ENCODE results near the gene WFDC1. TPM values are rescaled to one million over a fixed set of nuclear protein-coding genes. Genes with fewer than 3 reads are reported as not detected.
A peak's percentile ranks its signal among the peaks of the same experiment; 100 is the strongest.

The WFDC1 gene, protein sequence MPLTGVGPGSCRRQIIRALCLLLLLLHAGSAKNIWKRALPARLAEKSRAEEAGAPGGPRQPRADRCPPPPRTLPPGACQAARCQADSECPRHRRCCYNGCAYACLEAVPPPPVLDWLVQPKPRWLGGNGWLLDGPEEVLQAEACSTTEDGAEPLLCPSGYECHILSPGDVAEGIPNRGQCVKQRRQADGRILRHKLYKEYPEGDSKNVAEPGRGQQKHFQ
- 7.1 TPM for polyA plus RNA-seq (2013, experiment 1 of 2; ENCODE audit: insufficient read length)
- polyA plus RNA-seq (2013, experiment 2 of 2; ENCODE audit: insufficient read length): 7.5 TPM

DNA sequence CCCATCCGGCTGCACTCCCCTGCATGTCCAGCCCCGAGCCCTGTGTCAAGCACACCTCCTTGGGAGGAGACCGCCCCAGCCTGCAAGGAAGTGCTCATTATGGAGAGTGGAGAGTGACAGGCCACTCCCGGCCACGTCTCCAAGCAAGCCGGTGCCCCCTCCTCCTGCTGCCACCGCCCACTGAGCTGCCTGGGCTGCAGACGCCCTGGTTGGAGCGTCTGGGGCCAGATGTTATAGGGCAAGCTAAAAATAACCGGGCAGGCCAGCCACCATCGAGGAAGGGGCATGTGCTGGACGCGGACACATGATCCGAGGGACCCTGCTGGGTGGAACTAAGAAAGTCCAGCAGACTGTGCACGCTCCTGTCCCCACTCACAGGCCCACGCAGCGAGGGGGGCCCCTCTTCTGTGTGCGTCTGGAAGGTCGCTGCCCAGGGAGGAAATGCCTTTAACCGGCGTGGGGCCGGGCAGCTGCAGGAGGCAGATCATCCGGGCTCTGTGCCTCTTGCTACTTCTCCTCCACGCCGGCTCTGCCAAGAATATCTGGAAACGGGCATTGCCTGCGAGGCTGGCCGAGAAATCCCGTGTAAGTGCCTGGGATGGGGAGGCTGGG lies at the start of gene WFDC1:
TSS of gene WFDC1 (plus strand) at position 348 of the 612 bp plus-strand sequence. CDS start at position 442, 94 bp downstream.
- DNase-seq: no peak

DNA sequence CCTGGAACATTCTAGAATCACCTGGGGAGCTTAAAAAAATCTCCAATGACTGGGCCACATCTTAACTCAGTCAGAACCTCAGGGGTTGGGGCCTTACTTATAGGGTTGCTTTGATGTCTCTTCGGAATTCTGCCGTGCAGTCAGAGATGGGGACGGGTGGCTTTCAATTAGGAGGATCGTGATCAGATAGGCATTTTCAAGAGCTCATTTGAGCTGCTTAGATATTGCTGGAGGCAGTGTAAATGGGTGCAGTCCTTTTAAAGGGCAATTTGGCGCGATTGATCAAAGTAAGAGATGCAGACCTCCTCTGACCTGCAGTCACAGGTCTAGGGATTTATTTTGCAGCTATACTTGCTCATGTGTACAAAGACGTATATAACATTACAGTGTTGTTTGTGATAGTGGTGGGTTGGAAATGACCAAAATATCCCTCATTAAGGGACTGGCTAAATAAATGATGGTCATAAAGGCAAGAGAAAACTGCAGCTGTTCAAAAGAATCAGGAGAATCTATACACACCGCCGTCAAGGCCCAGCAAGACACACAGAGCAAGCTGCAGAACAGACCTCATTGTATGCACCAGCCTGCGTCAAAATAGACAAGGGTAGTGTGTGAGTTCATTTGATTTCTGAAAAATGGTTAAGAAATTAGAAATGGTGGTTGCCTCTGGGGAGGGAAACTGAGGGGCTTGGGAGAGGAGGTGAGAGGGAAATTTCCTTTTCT lies 48.6 kb upstream of the WFDC1 start:
- no peak for DNase-seq

DNA sequence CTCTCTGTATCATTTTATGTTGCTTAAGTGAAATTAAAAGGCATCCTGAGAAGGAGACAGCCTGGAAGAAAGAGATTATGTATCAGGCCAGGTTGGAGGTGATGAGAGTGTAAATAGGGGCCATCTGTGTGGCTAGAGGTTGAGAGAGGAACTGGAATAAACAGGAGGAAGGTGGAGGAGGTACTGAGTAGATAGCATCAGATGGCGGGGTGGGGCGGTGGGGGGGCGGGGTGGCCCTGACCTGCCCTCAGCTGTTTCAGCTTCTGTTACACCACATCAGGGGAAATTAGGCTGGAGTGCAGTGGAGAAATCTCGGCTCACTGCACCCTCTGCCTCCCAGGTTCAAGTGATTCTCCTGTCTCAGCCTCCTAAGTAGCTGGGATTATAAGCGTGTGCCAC lies 48.0 kb upstream of the WFDC1 start:
- no peak for DNase-seq

DNA sequence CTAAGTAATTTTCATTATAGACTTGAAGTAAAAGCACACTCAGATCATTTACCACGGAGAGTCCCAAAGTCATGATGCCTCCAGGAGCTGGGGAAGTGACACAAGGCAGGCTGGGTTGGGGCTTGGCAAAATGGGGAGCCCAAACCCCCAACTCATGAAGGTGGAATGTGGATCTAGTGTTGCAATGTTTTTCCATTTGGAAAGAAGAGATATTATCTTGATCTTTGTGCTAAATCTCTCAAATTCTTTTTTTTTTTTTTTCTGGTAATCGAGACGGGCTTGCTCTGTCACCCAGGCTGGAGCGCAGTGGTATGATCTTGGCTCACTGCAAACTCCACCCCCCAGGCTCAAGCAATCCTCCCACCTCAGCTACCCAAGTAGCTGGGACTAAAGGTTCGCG lies 47.3 kb upstream of the WFDC1 start:
- DNase-seq: no peak

DNA sequence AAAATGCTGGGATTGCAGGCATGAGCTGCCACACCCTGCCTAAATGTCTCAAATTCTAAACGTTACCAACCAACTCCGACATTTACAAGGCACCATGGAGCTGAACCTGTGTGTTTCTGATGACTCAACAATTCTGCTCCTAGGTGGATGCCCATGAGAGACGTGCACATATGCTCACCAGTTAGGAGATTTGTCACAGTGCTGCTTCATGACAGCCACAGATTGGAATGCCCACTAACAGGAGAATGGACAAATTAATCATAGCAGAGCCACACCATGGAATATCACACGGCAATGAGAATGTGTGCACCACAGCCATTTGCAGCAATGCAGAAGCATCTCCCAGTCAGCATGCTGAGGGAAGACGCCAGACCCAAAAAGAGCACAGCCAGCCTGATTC lies 46.8 kb upstream of the WFDC1 start:
- DNase-seq: peak; percentile 21

DNA sequence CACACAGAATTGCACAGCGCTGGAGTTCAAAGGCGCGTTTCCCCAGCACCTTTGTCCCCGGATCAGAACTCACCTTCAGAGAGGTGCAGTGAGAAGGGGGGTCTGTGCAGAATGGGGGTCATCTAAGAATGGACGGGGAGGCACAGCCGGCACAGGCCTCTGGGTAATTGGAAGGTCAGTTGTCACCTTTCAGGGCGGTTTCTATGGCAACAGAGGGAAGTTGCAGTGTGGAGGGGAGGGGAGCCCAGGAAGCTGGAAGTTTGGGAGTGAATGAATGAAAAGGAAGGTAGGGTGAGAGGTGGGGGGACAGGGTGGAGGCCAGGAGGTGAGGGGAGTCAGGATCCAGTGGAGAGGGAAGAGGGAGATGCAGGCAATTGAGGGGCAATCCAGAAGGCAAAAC lies 42.5 kb upstream of the WFDC1 start:
- no peak for DNase-seq

DNA sequence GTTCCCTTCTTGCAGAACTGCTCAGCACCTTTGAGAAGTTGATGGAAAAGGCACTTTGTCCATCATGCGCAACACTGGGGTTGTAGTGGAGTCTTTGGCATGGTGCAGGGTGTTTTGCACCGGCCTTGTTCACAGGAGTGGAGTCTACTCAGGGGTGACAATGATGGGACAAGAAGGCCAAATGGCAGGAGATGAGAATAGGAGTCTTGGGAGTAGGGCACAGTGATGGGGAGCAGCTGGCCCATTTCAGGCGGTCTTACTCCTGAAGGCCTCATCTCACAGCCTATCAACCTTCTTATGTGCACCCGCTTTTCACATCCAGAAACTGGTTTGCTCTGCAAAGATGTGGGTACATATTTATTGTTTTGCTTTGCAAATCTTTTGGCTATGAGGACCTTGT lies 41.5 kb upstream of the WFDC1 start:
- DNase-seq: no peak

DNA sequence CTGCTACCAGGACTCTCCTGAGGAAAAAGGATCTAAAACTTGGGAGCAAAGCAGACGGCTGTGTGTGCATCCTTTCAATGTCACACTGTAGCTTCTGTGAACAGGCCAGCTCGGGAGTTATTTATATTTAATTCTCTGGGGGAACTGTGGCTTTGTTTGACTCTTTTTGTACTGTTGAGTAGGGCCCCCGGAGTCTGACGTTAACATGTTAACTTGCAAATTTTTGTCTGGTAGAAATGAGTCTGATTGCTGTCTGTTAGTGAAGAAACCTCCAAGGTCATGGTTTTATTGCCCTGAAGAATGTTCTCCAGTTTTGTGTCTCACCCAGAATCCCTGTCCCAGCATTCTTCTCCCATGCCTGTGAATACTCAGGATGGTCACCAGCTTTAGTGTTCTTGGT lies 40.6 kb upstream of the WFDC1 start:
- no peak for DNase-seq

DNA sequence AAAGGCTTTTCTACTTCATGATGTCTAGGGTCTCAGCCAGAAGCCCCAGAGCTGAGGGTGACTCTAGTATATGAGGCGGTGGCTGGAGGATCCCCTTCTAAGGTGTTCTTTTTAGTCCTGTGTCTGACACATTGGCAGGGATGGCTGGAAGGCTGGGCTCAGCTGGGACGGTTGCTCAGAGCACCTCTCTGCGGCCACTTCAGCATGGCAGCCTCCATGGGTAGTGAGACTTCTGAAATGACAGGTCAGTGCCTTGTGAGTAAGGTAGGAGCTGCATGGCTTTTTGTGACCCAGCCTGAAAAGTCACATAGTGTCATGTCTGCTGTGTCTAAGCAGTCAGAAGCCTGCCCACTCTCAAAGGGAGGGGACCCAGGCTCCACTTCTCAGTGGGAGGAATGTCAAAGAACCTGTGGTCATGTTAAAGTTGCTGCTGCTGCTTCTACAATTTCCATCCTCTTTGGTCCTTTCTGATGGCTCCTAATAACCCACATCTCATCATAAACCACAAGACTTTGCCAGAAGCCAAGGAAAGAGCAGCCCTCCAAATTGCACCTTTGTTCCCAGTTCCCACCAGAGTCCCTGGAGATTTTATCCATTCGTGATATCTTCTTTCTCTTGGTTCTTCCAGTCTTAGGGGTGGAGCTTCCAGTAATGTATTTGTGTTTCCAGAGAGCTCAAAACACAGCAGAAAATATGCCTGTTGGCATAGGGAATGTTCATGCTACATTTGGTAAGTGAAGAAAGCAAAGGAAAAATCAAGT lies 39.4 kb upstream of the WFDC1 start:
- no peak for DNase-seq

DNA sequence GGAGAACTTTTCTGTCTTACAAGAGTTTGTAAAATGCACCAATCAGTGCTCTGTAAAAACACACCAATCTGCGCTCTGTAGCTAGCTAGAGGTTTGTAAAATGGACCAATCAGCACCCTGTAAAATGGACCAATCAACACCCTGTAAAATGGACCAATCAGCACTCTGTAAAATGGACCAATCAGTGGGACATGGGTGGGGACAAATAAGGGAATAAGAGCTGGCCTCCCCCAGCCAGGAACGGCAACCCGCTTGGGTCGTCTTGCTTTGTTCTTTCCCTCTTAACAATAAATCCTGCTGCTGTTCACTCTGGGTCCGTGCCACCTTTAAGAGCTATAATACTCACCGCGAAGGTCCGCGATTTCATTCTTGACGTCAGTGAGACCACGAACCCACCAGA lies 36.4 kb upstream of the WFDC1 start:
- DNase-seq: no peak

DNA sequence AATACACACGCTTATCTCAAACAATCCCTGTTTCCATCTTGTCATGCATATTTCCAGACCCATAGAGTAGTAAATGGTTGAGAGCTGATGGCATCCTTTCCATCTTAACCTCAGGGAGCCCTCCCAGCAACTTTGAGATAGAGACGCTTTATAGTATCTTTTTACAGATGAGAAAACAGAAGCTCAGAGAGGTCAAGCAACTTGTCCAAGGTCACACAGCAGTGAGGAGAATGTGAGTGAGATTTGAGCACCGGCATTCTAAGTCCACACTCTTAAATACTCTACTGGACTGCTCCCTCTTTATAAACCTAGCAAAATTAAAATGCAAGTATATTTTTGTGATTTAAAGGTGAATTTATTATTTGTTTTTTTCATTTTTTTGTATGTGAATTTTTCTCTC lies 35.0 kb upstream of the WFDC1 start:
- no peak for DNase-seq

DNA sequence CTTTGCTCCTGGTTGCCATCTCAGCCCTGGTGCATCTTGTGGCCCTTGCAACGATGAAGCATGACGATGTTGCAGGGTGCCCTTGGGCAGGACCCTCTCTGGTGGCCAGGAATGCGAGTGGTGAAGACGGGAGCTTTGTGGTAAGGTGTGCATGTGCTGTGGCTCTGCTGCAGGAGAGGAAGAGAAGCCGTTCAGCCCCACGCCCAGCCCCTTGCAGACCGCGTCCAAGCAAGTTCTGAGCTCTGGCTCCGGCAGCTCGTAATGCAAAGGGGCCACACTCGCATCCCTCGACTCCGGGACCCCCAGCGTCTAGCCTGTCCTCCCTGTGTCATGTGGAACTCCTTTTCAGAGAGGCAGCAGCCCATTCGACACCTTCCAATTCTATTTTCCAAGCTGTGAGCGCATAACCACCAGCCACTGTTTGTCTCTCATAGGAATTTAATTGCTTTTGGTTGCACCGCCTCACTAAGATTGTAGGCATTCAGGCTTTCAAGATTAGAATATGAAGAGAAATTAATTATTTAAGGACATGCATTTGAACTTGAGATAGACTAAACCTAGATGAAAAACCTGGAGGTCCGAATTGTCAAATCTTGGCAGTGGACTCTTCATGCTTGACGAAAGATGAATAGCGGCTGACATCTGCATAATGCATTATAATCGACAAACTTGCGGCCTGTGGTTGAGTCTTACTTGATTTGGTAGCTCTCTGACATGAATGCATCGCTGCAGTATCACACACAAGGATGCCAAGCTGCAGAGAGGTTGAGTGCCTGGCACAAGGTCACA lies 33.7 kb upstream of the WFDC1 start:
- no peak for DNase-seq

DNA sequence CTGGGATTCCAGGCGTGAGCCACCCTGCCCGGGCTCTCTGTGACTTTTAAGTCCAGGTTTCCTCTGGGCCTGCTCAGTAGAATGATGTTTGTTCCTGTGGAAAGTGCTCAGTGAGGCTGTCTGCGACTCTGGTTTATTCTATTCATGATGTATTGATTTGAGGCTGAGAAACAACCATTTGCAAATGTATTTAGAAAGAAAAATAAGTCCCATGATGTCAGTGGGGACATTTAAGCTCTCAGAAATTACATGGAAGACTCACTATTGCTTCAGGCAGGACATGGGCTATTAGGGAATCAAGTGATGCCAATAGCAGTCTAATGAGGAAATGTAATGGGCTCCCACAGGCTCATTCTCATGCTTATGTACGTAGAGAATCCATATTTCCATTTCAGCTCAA lies 32.6 kb upstream of the WFDC1 start:
- no peak for DNase-seq

DNA sequence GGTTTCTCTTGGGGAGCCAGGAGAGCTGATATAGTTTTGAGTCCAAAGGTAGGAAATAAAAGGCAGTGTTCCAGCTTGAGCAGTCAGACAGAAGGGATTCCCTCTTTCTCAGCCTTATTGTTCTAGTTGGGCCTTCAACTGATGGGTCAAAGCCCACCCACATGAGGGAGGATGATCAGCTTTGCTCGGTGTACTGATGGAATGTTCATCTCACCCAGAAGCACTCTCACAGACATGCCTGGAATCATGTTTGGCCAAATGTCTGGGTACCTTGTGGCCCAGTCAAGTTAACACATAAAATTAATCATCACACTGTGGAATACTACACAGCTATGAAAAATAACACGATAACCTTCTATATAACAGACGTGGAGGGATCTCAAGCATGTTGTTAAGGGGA lies 31.7 kb upstream of the WFDC1 start:
- DNase-seq: no peak

DNA sequence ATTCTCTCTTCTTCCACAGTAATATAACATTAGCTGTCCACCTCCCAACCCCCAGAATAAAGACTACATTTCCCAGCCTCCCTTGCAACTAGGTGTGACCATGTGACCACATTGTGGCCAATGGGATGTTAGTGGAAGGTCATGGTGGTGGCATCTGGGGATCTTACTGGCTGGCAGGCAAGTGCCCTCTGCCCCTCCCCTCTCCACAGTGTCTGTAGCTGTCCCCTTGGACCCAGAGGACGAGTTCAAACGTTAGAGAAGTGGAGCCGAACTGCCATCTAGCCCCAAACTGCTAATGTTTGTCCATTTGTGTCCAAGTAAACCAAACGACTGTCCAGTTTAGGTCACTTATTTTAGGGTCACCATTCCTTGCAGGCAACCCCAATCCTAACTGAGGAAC lies 28.2 kb upstream of the WFDC1 start:
- DNase-seq: peak; percentile 25

DNA sequence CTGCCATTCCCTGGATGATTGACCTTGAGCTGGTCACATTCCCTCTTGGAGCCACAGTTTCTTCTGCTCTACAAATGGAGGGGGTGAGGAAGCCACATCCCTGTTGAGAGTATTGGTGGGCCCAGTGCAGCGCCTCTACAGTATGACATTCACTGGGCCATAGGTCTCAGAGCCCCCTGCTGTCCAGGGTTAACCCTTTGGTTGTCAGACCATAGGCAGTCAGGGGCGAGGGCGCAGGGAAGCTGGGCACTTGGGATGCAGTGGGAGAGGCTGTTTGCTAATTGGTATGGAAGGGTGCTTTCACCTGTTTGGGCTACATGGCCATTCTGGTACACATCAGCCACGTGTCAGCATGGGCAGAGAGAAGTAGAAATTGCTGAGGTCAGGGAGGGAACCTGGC lies 27.3 kb upstream of the WFDC1 start:
- no peak for DNase-seq

DNA sequence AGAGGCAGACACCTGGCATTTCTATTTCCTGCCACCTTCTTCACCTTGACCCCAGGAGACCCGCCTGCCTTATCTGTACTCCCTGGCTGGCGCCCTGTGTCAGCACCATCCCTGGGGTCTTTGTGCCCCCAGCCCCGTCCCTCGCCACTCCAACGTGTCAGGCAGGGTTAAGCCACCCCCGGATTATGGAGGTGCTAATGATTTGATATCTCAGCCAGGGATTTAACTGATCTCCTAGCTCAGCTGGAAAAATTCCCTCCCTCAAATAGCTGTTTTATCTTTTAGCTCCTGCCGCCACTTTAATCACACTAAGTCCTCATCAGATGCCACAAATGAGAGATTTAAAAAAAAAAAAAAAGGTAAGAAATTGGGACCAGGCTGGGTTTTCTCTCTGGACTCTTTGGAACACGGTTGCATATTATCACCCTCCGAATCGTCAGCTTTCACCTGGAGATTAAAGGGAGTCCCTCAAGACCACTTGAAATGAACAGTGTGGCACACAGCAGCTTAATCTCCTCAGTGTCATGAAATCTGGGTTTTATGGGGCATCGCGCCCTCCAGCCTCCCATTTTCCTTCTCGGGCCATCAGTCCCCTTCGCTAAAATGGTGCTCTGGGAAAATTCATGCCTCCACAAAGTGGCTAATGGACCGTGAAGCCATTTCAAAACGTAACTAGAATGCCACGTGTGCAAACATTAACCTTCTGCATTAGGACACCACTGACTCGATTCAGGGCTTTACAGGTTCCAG lies 26.2 kb upstream of the WFDC1 start:
- DNase-seq: no peak

DNA sequence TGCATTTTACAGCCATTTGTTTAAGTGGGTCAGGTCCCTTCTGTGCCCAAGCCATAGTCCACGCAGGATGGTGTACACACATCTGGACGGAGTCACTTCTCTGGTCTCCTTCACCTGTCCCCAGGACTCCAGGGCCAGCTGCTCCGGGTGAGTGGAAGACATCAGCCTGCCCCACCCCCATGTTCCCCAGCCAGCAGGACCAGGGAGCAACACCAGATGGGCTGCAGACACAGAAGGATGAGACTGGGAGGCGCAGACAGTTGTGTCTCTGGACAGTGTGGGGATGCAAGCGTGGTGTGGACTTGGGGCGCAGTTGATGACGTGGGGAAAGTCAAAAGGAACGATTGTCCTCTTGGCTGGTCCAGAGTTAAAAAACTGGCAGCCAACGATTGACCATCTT lies 24.6 kb upstream of the WFDC1 start:
- no peak for DNase-seq

DNA sequence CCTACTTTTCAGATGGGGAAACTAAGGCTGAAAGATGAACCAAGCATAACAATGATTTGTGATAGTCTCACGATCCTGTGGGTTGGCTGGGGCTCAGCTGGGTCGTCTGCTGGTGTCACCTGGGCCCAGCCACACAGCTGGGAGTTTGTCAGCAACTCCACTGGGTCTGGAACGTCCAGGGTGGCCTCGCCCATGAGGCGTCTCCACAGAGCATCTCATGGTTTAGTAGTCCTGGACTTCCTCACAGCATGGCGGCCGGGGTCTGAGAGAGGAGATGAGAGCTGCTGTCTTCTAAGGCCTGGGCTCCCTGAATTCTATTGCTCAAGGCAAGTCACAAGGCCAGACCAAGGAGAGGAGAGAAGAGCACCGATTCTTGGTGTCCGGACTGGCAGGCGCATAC lies 24.1 kb upstream of the WFDC1 start:
- no peak for DNase-seq

DNA sequence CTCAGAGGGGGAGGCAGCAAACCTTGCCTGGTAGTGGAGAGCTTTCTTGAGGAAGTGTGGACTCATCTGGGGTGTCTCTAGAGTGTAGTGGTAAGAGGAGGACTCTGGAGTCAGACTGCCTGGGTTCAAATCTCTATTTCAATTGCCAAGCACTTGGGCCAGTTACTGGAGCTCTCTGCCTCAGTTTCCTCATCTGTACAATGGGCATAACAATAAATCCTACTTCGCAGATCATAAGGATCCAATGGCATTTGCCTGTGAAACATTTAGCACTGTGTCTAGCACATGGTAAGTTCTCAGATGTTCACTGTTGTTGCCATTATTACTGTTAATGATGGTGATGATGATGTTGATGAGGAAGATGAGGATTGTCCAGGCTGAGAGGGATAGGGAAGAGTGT lies 23.6 kb upstream of the WFDC1 start:
- no peak for DNase-seq

DNA sequence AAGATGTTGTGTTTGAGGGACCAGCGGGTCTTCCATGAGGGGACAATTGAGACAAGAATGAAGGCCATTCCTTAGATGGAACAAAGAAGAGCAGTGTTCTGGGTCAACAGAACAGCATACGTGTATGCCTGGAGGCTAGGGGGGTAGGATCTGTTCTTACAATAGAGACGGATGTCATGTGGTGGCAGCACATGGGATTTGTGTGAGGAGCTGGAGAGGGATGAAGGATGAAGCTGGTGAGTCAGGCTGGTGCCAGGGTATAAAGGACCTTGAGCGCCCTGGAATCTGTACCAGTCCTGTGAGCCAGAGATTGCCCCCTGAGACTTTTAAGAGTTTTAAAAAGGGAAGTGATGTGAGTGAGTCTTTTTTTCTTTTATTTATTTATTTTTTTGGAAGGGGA lies 22.8 kb upstream of the WFDC1 start:
- no peak for DNase-seq

Measured in fibroblast of skin of abdomen (primary cell).